GM21825 (cell line): ENCODE results near the gene DNAJA1.
A peak's percentile ranks its signal among the peaks of the same experiment; 100 is the strongest.
"Not testable (repeated sequence)": the region's sequence is repeated elsewhere in the genome, so short reads cannot be mapped to it uniquely, and the experiment has no call there.

Experiments used
- ATAC-seq: cut with Tn5 transposase; IDR thresholded peaks from one replicate; pipeline ENCODE4 v1.9.1; 2021; ENCODE audit warnings: mild to moderate bottlenecking, moderate library complexity; ENCODE audit not compliant: unreplicated experiment

Gene DNAJA1

GRCh38 chr9:33080534-33080933 lies 55.5 kb downstream of the DNAJA1 start:
- ATAC-seq, result no peak

- ATAC-seq, result peak; percentile 52
These were observed 56.2 kb downstream of the DNAJA1 start for GRCh38 chr9:33081128-33081851.

DNA sequence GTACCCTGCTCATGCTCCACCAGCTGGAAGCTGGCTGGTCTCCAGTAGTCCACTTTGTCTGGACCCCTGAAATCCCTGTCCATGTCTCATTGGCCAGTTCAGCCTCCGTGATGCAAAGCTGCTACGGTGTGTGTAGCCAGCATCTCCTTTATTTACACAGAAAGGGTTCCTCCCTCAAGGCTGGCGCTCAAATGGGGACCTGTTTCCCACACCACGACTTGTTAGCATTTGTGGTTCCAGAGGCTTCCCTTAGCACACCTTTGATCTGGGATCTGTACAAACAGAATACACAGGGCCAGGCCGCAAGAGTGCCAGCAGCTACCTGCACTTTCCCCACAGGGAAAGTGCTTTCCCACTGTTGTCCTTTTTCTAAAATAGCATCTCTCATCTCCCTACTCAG lies 57.1 kb downstream of the DNAJA1 start:
- no peak for ATAC-seq

GRCh38 chr9:33082538-33083326 lies 57.7 kb downstream of the DNAJA1 start:
- ATAC-seq, result no peak

- not testable (repeated sequence) for ATAC-seq
These were observed 60.6 kb downstream of the DNAJA1 start for GRCh38 chr9:33085672-33086071.
